Left renal pelvis (tissue), 4 donors: Measurements from ENCODE around the gene SRRM2. TPM values are rescaled to one million over a fixed set of nuclear protein-coding genes. Genes with fewer than 3 reads are reported as not detected.

ENCODE experiments used
- DNase-seq, 4 donors: peaks; one replicate each; pipeline ENCODE4 v3.0.0-alpha.2; 2013; ENCODE audit warnings: low read depth in 4 of 4, low spot score in 3 of 4
- polyA plus RNA-seq, 4 donors: library from polyadenylated mRNA; unstranded; fragments of 120-200 nt; gene quantifications; one replicate each; pipeline ENCODE4 v1.2.1, GENCODE V29; 2013; ENCODE audit not compliant: insufficient read length in 4 of 4

The SRRM2 gene
- polyA plus RNA-seq, 4 donors = 437 to 838 (median 600) TPM

DNA sequence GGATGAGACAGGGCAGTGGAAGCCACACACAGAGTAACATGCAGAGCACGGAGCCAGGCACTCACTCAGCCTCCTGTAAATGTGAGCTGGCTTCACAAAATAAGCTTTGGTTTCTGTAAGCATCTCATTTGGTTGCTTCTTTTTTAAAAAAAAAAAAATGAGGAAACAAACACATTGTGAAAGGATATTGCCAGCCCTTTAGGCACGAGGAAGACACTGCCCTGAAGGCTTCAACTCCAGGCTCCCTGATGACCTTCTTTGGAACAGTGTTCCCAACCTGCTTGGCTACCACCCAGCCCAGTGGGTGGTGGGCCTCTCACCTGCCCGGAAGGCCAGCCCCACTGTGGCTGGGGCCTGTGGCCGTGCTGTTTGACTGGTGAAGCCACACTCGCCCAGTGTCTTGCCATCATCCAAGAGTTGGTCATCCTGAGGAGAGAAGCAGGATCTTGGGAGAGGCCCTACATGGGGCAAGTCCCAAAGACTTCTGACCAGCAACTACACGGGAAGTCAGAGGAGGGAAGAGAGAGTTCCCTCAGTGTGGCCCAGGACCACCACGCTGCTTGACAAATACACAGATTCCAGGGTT, 22.8 kb downstream of the SRRM2 start:
- no peak for DNase-seq

DNA sequence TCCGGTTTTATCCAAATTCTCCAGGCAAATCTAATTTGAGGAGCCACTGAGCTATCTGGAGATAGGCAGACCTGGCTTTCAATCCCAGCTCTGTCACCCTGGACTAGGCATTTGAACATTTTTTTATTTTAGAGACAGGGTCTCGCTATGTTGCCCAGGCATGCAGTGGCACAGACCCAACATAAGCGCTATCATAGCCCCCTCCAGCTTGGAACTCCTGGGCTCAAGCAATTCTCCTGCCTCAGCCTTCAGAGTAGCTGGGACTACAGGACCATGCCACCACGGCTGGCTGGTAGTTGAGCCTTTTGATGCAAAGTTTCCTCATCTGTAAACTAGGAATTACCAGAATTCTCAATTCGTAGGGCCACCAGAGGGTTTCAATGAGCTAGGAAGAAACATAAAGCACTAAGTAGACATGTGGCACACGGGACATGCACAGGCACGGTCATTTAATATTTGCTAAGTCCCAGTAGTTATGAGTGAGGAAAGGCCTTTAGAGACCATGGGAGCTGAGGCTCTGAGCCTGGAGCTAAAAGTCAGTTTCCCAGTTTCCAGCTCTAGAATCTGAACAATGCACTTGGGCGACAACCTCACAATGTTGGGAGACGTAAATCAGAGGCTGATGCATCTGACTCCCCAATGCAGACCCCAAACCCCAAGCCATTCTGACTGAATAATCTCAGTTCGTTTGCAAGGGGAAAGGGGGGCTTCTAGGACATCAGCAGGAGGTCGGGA, 23.5 kb downstream of the SRRM2 start:
- no peak for DNase-seq

DNA sequence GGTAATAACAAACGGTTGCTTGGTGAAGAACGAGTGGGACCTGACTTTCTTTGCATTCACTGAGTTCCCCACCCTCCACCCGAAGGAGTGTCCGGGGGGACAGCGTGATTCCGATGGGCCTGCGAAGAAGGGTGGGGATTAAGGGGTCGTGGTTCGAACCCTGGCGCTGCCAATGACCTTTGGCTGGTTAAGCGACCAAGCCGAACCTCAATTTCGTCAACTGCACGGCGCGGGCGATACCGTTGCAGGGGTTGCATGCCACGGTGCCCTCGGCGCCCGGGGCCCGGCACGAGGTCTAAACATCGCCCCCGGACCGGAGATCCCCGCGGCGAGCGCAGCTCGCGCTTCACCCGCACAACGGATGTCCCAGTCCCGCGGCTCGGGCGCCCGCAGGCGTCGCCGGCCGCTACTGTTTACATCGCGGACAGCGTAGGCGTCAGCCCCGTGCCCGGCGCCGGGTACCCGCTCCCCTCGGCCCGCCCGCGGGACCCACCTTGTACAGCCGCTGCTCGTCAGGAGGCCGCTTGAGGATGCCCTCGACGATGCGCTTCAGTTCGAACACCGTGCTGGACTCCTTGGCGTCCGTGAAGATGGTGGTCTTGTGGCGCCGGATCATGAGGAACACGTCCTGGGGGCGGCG, 24.2 kb downstream of the SRRM2 start:
- DNase-seq = no peak

DNA sequence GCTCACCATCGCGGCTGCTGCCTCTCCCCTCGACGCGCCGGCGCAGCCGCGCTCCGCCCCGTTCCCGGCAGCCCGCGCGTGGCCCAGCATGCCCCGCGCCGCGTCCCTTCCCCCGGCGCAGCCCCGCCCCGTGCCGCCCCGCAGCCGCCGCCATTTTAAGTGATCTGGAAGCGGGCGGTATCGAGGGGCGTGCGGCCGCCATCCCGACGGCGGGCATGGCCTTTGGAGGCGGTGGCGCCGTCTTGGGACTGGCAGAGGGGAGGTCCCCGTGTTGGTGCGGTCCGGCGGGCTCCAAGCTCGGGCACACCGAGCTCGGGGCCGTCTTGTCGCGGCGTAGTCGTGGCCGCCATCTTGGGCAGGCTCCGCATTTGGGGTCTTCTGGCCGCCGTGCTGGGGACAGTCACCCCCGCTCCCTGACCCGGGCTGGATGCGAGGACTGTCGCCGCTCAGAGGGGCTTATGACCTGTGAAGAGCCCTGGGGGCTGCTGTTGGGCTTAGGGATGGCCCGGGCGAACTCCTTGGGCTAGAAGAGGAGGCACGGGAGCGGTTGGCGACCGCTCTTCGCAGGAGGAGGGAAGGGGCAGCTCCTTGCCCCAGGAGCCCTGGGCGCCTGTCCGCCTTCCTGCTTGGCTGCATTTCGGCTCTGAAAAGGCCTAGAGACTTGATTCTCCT, 24.9 kb downstream of the SRRM2 start, which contains the start of gene ELOB:
TSS of gene ELOB (minus strand) at position 50 of the 672 bp plus-strand sequence. CDS start at position 9, 41 bp downstream.
- DNase-seq = peak; percentile 74 to 79 (median 78)

DNA sequence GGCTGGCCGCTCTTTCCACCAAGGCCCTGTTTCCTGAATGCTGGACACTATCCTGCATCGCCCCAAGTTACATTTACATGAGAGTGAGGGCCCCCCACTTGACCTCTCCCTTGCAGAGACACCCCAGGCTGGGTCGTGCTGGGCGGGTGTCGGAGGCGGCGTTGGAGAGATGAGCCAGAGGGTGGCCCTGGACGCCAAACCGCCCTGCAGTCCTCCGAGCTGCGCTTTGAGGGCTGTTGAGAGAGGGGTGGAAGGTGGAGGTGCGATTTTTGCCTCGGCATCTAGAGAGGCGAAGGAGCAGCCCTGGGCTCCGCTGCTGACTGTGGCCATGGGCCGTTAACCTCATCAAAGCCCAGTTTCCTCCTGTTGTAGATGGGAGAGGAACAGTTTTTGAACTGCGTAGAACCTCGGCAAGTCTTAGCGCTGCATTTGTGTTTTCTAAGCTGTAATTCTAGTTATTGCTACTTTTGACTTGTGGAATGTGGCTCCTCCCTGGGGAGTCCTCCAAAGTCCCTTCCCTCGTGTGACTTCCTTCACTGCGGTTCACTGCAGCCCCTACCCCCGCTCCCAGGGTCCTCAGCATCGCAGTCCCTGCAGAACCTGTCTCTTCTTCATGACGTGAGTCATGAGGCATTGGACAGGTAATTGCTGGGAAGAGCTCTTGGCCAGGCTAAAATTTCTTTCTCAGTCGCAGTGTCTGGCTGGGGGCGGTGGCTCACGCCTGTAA, 25.6 kb downstream of the SRRM2 start:
- peak in 3 of 4 donors; percentile 32 to 47 (median 35) for DNase-seq

DNA sequence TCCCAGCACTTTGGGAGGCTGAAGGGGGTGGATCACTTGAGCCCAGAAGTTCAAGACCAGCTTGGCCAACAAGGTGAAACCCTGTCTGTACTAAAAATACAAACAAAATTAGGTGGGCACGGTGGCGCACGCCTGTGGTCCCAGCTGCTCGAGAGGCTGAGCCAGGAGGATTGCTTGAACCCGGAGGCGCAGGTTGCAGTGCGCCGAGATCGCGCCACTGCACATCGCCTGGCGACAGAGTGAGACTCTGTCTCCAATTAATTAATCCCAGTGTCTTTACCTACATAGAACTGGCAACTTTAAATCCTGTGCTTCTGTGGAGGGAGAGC, 26.2 kb downstream of the SRRM2 start:
- DNase-seq = no peak

DNA sequence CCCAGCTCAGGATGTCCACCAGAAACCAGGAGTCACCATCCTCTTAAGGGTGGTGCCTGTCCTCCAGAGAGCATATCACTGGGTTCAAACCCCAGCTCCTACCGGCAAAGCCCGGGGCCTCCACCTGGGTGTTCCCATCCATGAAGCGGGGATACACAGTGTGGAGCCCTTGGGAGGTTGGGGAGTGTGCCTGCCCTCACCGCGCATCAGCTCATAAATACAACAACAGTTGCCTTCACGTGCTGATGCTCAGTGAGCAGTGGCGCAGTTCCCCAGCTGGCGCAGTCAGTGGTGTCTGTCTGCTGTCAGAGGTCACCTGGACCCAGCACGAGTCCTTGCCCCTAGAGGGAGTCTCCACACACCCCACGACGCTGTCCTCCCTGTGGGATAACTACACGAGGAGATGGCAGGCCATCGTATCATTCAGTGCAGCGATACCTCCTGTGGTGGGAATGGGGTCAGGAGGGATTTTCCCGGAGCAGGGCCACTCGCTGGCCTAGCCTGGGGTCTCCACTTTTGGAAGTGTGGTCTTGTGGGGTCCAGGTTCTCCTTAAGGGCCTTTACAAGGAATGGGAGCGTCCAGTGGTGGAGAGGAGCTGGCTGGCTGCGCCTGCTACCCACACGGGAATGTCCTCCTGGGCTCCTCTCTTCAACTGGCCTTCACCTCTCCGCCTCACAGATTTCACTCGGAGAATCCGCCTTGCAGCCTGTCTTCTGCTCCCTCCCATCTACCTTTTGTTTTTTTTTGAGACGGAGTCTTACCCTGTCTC, 26.9 kb downstream of the SRRM2 start:
- DNase-seq = no peak

DNA sequence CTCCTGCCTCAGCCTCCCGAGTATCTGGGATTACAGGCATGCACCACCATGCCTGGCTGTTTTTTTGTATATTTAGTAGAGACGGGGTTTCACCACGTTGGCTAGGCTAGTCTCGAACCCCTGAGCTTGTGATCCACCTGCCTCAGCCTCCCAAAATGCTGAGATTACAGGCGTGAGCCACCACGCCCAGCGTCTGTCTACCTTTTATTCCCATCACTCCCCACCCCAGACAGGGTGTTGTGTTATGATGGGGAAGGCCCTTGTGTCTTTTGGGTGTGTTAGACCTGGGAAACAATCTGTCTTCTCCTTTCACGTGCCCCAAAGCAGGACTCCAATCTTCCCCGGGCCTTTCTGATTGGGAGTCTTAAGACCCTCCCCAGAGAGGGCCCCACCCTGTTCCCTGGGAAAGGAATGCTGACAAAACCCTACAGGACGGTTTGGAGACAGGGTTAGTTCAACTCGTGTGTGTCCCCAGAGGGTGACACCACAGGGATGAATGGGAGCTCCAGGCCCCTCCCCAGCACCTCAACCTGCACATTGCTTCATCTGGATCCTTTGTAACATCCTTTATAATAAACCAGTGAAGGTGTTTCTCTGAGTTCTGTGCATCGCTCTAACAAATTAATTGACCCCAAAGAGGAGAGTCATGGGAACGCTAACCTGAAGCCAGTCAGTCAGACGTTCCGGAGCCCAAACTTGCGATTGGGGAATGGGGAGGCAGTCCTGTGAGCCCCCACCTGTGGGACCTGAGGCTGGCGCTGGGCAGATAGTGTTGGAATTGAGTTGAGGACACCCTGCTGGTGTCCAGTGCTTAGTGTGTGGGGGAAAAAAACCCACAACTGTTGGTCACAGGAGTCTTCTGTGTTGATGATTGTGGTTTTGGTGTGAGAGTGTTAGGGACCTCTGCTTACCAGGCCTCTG, 27.8 kb downstream of the SRRM2 start:
- no peak for DNase-seq

DNA sequence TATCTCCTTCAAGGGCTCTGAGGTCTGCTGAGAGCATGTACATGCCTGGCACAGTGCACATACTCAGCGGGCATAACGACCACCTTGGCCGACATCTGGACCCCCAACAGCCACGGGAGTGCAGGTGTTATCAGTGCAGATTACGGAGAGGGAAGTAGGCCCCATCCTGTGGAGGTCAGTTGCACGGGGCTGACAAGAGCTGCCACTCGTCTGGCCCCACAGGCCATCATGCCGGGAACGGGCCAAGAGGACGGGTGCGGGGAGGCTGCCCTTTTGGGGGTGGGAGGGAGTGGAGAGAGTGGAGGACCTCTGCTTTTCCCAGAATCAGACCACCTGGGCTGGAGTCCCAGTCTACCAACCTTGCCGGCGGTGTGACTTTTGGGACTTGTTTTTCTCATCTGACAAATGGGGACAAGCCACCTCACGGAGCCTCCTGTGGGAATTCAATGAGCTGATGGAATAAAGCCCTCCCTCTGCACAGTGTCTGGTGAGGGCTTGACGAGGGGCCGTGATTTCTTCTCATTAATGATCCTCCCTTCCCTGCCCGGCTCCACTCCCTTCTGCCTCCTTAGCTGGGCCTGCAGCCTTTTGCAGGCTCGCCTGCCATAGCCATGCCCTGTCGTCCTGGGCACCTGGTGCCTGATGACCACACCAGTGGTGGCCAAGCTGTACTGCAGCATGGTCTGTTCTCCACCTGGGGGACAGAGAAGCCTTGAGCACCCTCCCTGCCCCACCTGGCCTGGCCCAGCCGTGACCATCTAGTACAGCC, 30.3 kb downstream of the SRRM2 start:
- DNase-seq = no peak

DNA sequence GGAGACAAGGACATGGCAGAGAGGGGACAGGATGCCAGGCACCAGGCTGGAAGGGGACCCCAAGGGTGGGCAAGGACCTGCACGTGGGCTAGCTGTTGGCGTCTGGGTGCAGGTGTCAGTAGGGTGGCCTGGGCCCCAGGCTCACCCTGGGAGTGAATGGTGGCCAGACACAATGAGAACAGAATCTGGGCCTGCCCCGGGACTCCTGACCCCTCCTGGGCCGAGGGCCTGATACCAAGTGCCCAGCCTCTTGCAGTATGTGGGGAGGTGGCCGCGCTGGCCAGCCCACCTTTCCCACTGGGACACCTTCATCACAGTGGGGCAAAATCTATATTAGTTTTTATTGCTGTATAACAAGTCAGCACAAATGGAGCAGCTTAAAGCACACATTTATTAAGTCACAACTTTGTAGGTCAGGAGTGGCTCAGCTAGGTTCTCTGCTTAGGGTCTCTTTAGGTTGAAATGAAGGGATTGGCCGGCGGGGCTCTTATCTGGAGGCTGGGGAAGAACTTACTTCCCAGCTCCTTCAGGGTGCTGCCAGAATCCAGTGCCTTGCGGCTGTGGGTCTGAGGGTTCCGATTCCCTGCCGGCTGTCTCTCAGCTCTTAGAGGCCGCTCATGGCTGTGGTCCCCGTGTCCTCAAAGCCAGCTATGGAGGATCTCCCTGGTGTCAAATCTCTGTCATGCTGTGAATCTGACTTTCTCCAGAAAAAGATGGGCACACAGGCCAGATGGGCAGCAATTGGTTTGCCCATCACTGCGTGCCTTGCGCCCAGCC, 31.3 kb downstream of the SRRM2 start:
- DNase-seq = no peak

DNA sequence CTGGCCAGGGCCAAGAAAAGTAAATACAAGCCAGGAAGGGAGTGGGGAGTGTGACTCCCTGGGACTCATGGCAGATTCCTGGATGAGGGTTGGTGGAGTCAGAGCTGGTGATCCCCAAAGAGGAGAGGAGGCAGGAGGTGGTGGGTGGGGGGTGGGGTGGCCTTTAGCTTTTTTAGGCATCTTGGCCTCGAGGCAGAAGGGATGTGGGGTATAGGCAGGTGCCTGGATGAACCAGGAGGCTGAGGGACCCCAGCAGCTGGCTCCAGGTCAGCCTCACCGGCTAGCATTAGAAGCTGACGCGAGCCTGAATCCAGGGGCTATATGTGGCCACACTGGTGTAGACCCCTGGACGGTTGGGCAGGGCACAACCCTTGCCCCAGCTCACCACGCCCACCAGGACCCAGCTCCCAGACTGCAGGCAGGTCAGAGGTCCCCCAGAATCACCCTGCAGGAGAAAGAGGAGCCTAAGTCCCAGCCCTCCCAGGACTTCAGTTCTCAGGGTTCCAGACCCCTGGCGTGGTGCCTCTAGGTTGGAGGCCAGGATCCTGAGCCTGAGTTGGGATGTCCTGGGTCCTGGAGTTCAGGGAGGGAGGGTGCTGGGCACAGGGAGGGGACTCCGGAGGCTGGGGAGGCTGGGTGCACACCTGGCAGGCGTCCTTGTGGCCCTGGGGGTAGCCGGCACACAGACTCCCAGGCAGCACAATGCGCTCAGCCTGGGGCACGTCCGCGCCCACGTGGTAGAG, 32.1 kb downstream of the SRRM2 start:
- no peak for DNase-seq

DNA sequence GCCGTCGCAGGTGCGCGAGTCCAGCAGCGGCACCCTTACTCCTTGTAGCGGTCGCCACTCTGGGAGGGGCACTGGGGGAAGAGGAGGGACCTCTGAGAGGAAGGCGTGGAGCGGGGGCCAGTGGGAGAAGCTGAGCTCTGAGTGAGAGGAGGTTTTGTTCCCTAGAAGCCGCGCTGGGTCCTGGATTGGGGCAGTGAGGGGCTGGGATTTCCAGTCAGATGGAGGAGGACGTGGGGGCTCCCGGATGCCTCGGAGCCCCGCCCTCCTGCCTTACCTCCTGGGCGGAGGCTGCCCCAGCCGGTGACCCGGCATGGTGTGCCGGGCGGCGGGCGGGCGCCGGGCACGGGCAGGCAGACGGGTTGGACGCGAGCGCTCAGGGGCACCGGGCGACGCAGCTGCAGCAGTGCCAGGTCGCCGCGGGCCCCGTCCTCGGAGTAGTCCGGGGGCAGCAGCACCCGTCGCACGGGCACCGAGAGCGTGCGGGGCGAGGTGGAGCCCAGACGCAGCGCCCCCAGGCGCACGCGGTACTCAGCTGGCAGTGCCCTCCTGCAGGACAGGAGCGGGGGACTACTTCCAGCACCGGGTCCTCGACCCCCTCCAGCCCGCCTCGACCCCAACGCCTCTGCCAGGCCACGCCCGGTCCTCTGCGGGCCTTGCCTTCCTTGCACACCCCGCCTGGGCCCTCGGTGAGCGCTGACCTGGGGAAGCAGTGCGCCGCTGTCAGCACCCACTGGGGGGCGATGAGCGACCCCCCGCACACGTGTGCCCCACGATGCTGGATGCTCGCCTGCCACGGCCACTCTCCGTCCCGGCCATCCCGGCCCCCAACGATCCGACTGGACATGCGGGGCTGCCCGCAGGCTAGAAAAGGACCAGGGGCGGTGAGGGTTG, 32.9 kb downstream of the SRRM2 start:
- DNase-seq = no peak

DNA sequence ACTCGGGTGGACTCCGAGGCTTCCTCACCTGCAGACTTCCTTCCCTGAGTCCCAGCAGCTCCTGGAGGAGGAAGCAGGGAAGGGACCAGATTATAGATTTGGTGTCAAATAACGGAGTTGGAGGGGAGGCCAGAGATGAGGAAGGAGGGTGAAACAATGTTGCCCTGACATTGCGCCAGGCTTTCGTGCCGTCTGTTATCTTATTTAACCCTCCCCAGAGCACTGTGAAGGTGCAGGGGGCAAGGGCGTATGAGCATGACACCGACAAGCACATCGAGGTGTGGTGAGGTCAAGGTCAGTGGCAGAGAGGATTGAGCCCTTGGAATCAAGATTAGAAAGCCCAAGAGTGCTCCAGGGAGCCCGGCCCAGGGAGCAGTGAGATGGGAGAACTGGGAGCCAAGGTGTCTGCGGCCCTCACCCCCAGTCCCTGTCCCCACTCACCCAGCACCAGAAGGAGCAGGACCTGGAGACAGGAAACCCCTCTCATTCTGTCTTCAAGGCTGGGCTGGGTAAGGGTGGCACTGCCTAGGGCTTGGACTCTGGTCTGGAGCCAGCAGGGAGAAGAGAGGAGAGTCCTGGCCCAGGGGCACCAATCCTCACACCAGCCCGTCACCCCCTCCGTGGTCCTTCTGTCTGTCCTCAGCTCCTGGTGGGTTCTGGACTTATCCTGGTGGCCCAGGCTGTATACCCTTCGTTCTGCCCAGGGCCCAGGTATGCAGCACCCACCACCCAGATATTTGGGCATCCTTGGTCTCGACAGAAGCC, 33.8 kb downstream of the SRRM2 start:
- DNase-seq = no peak

DNA sequence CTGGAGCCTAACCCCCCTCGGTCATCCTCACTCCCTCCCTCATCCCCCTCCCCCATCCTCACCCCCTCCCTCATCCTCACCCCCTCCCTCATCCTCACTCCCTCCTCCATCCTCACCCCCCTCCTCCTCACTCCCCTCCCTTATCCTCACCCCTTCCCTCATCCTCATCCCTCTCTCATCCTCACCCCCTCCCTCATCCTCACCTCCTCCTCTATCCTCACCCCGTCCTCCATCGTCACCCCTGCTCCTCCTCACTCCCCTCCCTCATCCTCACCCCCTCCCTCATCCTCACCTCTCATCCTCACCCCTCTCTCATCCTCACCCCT, 34.4 kb downstream of the SRRM2 start:
- DNase-seq = no peak

DNA sequence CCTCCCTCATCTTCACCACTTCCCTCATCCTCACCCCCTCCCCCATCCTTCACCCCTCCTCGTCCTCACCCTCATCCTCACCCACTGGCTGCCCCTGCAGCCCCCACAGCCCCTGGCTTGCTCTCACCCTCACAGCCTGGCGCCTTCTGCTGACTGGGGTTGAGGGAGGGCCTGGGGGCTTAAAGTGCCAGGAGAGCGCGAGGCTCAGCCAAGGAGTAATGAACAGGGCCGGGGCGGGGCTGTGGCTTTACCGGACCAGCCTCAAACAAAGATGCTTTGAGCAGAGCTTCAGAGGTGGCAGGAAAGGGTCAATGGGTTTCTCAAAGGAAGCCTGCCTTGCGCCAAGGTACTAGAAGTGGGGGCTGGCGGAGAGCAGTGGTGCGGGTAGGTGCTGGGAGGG, 35.0 kb downstream of the SRRM2 start, which contains the start of gene PRSS33:
TSS of gene PRSS33 (minus strand) at position 155 of the 400 bp plus-strand sequence. CDS start 1,013 bp downstream, outside the sequence.
- DNase-seq = no peak
